AG04449 (cell line): ENCODE results near the gene SPAG6.

Source experiments
- CTCF ChIA-PET: fragments of 350-600 bp; formaldehyde crosslinking; extraction: SDS; loops from one replicate; lab custom pipeline; 2021; ENCODE audit warnings: antibody characterized with exemption; lab: Yijun Ruan, JAX
- POLR2A ChIA-PET: fragments of 400-600, 350-600 bp; formaldehyde crosslinking; extraction: SDS; loops from one replicate; lab custom pipeline; 2020; ENCODE audit warnings: antibody characterized with exemption, inconsistent platforms; lab: Yijun Ruan, JAX
- DNase-seq: peaks from one replicate; pipeline ENCODE4 v3.0.0-alpha.2; 2010; ENCODE audit warnings: low read depth, low spot score
- H3K4me3 ChIP-seq: 2 replicates; pipeline ENCODE4 v1.5.1; 2011; ENCODE audit warnings: low read depth, mild to moderate bottlenecking, control low read depth, low read length
- CTCF ChIP-seq: IDR thresholded peaks from one replicate; pipeline ENCODE4 v1.5.1; 2011; ENCODE audit warnings: mild to moderate bottlenecking, moderate library complexity, low read length, control low read depth, inconsistent platforms; ENCODE audit not compliant: insufficient read depth; ENCODE audit errors: missing control alignments

SPAG6 gene

GRCh38 chr10:22342421-22342820 is 2.9 kb upstream of the SPAG6 start:
- CTCF ChIA-PET: interaction anchor here (3.0 kb wide), 1 partner anchor 647 kb away, joined by 9 read pairs; no protein-coding TSS in a partner anchor
- no peak overlapping the region for H3K4me3 ChIP-seq
- TF ChIP-seq CTCF: no peak
- POLR2A ChIA-PET: no interaction called here
- DNase-seq: no peak

GRCh38 chr10:22343731-22344130 is 1.6 kb upstream of the SPAG6 start:
- no peak for TF ChIP-seq CTCF
- POLR2A ChIA-PET: no interaction called here
- no peak for DNase-seq
- CTCF ChIA-PET: interaction anchor here (3.0 kb wide), 1 partner anchor 645 kb away, joined by 9 read pairs; no protein-coding TSS in a partner anchor
- H3K4me3 ChIP-seq: no peak overlapping the region

GRCh38 chr10:22344249-22344648 is 1.0 kb upstream of the SPAG6 start:
- no peak for DNase-seq
- H3K4me3 ChIP-seq: no peak overlapping the region
- ChIA-PET POLR2A (no interaction called here), CTCF (no interaction called here)
- TF ChIP-seq CTCF: no peak

- H3K4me3 ChIP-seq: no peak overlapping the region; the same call in 1 of the 2 replicates
- no peak for TF ChIP-seq CTCF
- no peak for DNase-seq
- POLR2A ChIA-PET: no interaction called here
- CTCF ChIA-PET: no interaction called here
Observed at GRCh38 chr10:22344781-22345300, 455 bp upstream of the SPAG6 start.

GRCh38 chr10:22346096-22346661 is 883 bp downstream of the SPAG6 start:
- H3K4me3 ChIP-seq: no peak overlapping the region
- ChIA-PET POLR2A (no interaction called here), CTCF (no interaction called here)
- no peak for DNase-seq
- no peak for TF ChIP-seq CTCF

- H3K4me3 ChIP-seq: no peak overlapping the region
- CTCF ChIA-PET: no interaction called here
- DNase-seq: no peak
- no peak for TF ChIP-seq CTCF
- POLR2A ChIA-PET: no interaction called here
Observed at GRCh38 chr10:22349755-22350154, 4.5 kb downstream of the SPAG6 start.
